ENCODE measurements around the gene PLEKHH1. TPM values are rescaled to one million over a fixed set of nuclear protein-coding genes. Genes with fewer than 3 reads are reported as not detected.
A peak's percentile ranks its signal among the peaks of the same experiment; 100 is the strongest.

The PLEKHH1 gene
- total and polyA plus RNA-seq, 2 experiments from 2014 or later, result 14.7 to 33.9 TPM

GRCh38 chr14:67575684-67576083 lies 42.6 kb downstream of the PLEKHH1 start (continued):
- no peak for TF ChIP-seq ZNF462 (CRISPR knock-in tag; IDR thresholded peaks at IDR 0.05)

GRCh38 chr14:67576216-67576955 lies 43.3 kb downstream of the PLEKHH1 start:
- Mint-ChIP-seq H3K27me3 (ENCODE audit: insufficient read depth, low read depth, poor library complexity) (peaks cover 4% of the 10 kb centered on the region), H3K4me3 (no peak overlapping the region), H3K4me1 (peaks cover 1% of the 10 kb centered on the region; the same call in 2 of the 3 replicates), H3K27ac (no peak overlapping the region), H3K9me3 (no peaks in the 10 kb centered on the region), H3K36me3 (ENCODE audit: low read depth) (peaks cover 28% of the 10 kb centered on the region)
- Histone ChIP-seq H3K4me2 (no peak overlapping the region), H4K20me1 (replicated peaks; ENCODE audit: insufficient read depth) (no peaks in the 10 kb centered on the region; the same call in 1 of the 2 replicates), H2AFZ (no peak overlapping the region), H3K4me3 (no peak overlapping the region), H3K79me2 (replicated peaks; ENCODE audit: insufficient read depth) (no peaks in the 10 kb centered on the region), H3K36me3 (ENCODE audit: insufficient read depth) (no peaks in the 10 kb centered on the region), H3F3A (replicated peaks; ENCODE audit: low read depth) (no peaks in the 10 kb centered on the region), H3K4me1 (ENCODE audit: insufficient read depth) (no peaks in the 10 kb centered on the region), H3K27ac (ENCODE audit: low read depth) (no peak overlapping the region), H3K9me2 (ENCODE audit: insufficient read depth) (no peaks in the 10 kb centered on the region), H3K27me3 (ENCODE audit: insufficient read depth) (no peaks in the 10 kb centered on the region)
- ATAC-seq, result no peak
- TF ChIP-seq EZH2 (IDR thresholded peaks at IDR 0.05; ENCODE audit: low read depth, unreplicated experiment) (no peak), JUNB (IDR thresholded peaks at IDR 0.05; ENCODE audit: unreplicated experiment) (no peak), NANOG (IDR thresholded peaks at IDR 0.05; ENCODE audit: borderline replicate concordance) (no peak), ZNF331 (CRISPR knock-in tag; IDR thresholded peaks at IDR 0.05; ENCODE audit: low read depth) (no peak), CTCF (conservative IDR thresholded peaks at IDR 0.05; ENCODE audit: low read depth in 2 of 2) (0 out of 4 replicates have a peak, but pooled peaks of 1 of the 2 experiments have one; percentile 7), ETS1 (IDR thresholded peaks at IDR 0.05) (no peak), STAT1 (IDR thresholded peaks at IDR 0.05; ENCODE audit: unreplicated experiment) (no peak), POLR2AphosphoS5 (IDR thresholded peaks at IDR 0.05; ENCODE audit: low read depth) (no peak)
- no peak for DNase-seq (ENCODE audit: low spot score)

All from GM23338 (cell line).